GM18508 (cell line): ENCODE results near the gene C22orf31.
"Not testable (repeated sequence)": the region's sequence is repeated elsewhere in the genome, so short reads cannot be mapped to it uniquely, and the experiment has no call there.

Experiments
- ATAC-seq: cut with Tn5 transposase; IDR thresholded peaks from one replicate; pipeline ENCODE4 v1.9.1; 2021; ENCODE audit warnings: moderate number of reproducible peaks; ENCODE audit not compliant: insufficient read depth, unreplicated experiment

C22orf31 gene

DNA sequence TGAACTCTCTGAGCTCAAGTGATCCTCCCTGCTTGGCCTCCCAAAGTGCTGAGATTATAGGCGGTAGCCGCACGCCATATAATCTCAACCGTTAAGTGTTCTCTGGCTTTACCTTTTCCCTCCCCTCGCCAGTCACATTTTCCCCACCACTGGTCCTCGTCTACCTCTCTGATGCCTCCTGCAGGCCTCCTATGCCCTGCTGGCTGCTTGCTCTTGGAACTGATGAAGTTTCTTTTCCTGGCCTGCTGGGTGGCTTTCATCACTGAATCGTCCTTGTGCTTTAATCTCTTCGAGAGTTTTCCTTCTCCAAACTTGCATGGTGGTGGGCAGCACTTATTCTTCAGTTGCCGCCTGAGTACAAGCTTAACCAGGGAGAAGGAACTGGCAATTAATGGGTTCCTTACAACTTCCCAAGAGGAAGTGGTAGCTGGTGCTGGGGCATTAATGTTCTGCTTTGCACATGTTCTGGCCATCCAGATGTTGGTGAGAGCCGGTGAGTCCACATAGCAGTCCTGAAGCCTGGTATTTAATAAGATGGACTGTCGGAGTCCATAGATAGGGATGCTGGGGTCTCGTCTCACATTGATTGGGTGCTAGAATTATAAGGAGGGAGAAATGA is 1.3 kb downstream of the C22orf31 start:
- no peak for ATAC-seq

DNA sequence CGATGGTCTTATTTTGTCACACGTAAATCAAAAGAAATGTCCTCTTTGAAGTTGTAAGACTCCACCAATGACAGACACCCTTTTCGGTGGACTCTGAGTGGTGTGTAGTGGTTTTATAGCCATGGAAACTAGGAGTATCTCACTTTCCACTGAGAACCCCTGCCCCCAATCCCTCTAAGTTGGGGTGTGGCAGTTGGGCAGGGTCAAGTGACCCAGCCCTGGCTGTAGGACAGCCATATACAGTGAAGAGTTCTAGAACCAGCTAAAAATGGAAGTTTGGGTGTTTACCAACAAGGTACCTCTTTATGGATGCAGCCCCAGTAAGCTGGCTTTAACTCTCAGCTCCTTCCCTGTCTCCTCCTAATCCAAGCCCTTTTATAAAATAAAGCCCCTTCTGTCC is 5.2 kb downstream of the C22orf31 start:
- ATAC-seq, result no peak

DNA sequence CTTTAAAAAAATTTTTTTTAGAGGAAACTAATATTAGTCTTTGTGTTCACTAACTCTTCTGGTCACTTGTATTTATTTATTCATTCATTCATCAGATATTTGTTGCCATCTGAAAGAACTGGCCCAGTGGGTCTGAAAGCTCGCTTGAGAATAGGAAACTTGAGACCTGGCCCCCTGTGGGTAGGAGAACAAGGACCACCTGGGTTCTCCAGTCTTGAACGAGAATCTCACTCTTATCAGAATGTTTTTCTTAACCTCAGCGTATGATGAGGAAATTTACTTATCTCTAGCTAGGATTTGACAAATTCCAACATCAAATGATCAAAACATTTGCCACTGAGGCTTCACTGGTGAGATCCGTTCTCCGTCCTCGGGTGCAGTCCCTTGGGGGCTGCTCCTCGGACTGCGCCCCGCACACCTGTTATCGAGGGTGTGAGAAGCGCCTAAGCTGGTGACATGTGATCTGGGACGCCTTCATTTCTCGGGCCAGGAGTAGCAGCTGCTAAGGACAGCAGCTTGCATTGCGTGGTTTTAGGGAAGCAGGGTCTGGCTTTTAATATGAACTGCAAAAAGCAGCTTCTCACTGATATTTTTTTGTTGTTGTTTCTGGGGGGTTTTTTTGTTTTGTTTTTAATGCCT is 6.3 kb downstream of the C22orf31 start:
- ATAC-seq, result no peak

DNA sequence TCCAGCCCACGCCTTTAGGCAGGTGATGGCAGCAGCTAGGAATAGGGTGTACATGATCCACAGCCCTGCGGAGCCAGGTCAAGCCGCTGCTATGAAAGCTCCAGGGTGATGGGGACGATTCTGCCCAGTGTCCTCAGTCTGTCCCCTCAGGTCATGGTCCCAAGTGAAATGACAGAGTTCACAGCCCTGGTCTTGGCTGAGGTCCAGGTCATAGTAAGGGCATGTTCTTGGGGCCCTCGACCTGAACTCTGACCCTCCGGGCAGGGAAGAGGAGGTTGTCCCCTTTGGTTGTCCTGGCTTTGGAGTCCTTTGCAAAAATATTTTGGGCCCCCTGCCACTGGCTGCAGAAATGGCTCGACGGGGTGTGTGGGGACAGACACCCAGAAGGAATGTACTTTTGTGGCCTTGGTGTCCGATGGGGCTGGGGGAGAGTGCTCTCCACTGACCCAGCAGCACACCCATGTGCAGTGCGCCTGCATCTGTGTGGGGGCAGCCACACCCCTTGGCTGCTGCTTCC is 7.3 kb downstream of the C22orf31 start:
- no peak for ATAC-seq

DNA sequence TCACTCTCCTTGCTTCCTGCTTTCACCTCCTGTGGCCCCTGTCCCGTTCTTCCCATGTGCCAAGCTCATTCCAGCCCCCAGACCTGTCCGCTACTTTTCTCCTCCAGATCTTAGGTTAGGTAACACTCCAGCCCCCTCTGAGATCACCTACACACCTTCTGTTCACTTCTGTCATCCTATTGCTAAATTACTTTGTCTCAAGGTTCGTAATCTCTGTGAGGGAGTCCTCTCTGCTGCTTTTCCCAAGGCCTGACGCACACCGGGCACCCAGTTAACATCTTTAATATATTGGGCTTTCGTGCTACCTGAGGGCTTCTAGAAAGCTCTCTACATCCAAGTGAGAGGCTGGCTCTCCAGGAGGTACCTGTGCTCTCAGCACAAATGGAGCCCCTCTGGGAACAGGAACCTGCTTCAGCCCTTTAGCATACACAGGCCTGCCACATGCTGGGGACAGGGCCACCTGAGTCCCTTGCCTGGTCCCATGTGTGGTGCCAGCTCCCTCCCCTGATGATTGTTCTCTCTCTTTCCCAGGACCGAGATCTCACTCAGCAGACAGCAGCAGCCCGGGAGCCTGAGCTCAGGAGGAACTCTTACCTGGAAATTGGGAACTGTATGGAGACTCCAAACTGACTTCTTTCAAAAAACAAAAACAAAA is 8.5 kb downstream of the C22orf31 start:
- no peak for ATAC-seq

DNA sequence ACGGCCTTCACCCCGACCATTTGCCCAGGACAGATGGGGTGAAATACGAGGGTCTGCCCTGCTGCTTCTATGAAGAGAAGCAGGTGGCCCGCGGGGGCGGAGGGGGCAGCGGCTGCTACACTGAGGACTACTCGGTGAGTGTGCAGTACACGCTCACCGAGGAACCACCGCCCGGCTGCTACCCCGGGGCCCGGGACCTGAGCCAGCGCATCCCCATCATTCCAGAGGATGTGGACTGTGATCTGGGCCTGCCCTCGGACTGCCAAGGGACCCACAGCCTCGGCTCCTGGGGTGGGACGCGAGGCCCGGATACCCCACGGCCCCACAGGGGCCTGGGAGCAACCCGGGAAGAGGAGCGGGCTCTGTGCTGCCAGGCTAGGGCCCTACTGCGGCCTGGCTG is 11.2 kb downstream of the C22orf31 start:
- ATAC-seq, result no peak

DNA sequence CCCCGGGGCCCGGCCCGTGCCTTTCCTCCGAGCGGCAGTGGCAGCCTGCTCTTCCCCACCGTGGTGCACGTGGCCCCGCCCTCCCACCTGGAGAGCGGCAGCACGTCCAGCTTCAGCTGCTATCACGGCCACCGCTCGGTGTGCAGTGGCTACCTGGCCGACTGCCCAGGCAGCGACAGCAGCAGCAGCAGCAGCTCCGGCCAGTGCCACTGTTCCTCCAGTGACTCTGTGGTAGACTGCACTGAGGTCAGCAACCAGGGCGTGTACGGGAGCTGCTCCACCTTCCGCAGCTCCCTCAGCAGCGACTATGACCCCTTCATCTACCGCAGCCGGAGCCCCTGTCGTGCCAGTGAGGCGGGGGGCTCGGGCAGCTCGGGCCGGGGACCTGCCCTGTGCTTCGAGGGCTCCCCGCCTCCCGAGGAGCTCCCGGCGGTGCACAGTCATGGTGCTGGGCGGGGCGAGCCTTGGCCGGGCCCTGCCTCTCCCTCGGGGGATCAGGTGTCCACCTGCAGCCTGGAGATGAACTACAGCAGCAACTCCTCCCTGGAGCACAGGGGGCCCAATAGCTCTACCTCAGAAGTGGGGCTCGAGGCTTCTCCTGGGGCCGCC is 11.9 kb downstream of the C22orf31 start:
- ATAC-seq, result no peak

DNA sequence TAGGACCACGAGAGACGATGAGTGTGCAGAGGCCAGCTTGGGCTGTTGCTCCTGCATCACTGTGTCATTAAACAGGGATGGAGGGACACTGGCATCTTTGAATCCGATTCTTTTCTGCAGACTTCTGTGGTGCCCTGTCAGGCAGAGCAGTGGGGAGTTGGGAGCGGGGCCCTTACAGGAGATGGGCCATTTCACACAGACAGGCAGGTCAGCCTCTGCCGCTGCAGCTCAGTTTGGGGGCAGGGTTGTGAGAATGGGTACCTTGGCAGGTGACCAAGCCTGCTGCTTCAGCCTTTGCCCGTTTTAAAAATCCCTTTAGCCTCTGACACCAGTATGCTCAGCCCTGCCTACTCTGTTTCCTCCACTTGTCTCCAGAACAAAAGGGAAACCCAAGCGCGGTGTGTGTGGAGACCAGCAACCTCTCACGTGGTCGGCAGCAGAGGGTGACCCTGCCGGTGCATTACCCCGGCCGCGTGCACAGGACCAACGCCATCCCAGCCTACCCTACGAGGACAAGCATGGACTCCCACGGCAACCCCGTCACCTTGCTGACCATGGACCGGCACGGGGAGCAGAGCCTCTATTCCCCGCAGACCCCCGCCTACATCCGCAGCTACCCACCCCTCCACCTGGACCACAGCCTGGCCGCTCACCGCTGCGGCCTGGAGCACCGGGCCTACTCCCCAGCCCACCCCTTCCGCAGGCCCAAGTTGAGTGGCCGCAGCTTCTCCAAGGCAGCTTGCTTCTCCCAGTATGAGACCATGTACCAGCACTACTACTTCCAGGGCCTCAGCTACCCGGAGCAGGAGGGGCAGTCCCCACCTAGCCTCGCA is 12.6 kb downstream of the C22orf31 start:
- ATAC-seq, result no peak

DNA sequence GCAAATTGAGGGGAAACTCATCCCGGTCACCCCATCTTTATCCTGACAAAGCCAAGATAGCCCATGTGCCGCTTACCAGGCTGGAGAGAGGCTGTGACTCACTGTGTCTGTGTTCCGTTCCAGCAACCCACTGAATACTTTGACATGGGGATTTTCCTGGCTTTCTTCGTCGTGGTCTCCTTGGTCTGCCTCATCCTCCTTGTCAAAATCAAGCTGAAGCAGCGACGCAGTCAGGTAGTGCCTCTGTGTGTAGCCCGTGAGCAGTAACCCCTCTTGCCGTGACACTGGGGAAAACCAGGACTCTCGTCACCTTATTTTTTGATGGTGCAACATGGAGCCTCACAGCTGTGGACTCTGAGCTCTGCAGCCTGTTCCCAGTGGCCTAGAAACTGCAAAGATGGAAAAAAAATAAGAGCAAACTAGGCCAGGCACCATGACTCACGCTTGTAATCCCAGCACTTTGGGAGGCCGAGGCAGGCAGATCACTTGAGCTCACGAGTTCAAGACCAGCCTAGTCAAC is 16.9 kb downstream of the C22orf31 start:
- ATAC-seq, result no peak

DNA sequence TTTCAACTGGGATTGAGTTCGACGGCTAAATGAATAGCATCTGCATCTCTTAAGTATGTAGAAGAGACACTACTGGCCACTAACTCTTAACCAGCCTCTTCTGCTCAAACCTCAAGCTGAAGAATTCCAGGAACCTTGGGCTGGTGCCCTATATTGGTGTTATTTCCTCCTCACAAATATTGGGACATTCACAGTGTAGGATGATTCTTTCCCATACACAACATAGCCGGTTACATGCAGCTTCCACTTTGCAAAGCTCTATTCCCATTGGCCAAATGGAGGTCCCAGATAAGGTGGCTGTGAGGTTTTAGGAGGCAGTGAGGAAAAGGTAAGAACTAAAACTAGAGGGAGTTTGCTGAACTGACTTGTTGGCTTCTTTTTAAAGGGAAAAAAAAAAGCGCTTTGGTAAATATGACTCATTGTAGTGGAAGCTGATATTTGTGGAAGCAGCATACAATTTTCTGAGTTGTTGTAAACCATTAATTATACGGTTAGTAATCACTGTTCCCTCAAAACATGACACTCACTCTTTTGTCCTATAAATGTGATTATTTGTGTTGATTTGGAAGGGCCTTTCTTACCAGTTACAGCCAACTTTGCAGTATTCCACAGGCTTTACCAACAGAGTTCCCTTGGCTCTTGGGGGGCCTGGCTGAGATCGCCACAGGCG is 17.6 kb downstream of the C22orf31 start:
- no peak for ATAC-seq

DNA sequence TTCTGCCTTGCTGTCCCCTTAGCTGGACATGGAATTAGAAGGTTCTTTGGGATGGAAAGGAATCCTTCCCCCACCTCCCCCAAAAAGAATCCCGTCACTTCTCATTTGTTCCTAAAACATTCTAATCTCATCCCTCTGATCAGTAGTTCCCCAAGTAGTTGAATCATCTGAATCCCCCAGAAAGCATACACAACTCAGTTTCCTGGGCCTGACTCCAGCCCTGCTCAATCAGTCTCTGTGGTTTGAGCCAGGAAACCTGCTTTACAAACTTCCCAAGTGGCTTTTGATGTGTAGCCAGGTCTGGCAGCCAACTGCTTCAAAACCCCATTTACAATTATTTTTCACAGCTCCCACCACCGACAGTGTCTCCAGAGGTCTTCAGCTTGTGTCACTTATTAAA is 20.2 kb downstream of the C22orf31 start:
- no peak for ATAC-seq

DNA sequence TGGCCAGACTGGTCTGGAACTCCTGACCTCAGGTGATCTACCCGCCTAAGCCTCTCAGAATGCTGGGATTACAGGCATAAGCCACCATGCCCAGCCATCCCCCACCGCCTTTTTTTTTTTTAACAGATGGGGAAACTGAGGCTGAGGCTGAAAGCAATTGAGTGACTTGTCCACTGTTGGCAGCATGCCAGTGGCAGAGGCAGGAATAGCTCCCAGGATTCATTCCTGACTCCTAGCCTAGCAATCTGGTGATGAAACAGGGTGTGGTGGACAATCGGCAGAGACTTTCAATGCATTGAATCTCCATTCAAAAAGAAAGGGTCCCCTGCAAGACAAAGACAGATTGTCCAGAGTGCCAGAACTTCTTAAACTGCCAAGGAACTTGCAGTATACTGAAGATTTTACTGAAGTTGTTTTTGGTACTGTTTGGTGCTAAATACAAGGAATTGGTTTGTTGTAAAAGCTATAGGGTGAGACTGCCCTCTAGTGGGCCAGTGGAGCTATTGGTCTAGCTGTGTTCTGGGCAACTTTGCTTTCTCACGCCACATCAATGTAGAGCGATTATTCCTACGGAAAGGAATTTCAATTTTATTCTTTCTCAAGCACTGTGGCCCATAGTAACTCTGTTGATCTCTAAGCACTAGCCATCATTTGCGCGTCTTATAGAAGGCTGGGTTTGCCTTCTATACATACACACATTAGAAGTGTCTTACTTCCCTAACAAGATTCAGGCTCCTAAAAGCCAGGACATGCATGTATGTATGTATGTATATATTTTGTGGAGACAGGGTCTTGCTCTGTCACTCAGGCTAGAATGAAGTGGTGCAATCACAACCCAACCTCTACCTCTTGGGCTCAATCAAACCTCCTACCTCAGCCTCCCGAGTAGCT is 21.0 kb downstream of the C22orf31 start:
- no peak for ATAC-seq

DNA sequence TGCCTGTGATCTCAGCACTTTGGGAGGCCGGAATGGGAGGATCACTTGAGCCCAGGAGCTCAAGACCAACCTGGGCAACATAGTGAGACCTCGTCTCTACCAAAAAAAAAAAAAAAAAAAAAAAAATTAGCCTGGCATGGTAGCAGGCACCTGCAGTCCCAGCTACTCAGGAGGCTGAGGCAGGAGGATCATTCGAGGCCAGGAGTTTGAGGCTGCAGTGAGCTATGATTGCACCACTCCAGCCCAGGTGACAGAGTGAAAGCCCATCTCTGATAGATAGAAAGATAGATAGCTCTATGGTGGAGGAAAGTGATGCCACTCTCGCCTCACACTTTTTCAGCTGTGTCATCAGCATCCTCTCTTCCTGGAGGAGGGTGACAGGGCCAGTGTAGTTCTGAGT is 21.9 kb downstream of the C22orf31 start:
- ATAC-seq, result not testable (repeated sequence)

DNA sequence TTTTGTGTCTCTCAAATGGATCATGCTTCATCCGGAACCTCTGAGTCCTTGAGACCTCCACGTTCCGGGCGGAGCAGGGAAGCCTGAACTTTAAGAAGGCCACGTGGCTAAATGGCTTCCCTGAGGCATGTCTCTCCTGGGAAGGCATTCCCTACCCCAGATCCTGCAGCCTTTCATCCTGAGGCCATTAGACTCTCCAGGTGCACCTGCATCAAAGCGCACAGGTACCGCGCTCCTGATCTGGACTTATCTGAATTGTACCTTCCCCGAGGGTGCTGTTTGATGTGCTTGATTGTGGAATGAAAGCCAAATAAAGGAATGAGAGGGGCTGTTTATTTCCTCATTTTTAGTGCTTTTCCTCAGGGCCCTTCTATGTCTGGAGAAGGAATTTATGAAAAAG is 22.5 kb downstream of the C22orf31 start:
- ATAC-seq, result no peak

DNA sequence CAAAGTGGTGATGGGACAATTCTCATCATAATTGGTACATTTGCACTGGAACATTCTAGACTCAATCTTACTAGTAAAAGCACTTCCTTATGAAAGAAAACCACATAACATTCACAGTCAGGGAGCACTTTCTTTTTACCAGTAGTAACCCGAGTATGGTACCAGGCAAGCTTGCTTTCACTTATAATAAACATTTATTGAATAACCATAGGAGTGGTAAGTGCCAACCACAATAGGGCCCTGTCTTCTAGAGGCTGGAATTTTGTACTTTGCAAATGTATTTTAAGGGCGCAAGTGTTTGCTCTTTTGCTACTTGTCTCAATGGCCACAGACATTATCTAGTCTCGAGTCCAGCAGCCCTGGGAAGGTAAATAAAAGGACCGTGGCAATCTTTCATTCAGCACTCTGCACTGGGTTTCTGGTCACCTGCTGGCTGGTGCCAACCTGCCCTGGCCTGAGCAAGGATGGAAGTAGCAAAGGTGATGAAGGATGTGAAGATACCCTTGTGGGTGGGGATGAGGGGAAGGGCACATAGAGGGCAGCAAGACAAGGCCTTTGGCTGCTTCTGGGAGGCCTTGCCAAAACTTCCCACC is 24.2 kb downstream of the C22orf31 start:
- ATAC-seq, result no peak

DNA sequence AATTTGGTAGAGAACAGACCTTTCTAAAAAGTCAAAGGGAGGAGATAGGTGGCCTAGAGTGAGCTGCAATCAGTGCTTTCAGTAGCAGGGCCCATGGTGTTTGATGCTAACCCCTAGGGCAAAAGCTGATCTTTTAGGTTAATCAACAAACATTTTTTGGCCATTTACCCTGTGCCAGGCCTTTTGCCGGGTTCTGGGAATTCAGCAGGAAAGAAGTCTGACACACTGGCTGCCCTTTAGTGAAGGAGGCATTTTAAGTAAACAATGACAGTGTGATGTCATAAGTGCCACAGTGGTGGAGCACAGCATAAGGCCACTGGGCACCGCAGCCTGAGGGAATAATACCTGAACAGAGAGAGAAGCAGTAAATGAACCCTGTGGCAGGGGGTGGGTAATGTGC is 29.0 kb downstream of the C22orf31 start:
- ATAC-seq, result no peak

DNA sequence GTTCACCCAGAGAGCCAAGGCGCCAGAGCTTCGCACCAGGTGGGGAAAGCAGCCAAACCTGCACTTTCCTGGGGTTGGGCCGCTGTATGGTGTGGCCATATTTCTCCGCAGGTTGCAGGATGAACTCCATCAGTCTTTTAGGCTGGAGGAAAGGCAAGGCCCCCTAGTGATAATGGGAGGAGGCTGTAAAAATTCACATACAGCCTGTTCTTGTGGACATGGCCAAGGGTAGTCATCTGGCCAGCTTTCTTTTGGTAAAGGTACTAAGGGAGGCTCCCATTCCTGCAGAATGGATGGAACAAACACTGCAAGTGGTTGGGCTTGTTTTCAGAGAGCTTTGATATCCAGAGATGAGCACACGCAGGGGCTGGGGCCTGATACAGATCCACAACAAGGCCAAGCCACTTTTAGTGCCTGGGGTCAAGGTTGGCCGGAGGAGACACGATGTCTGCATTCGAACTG is 29.6 kb downstream of the C22orf31 start:
- ATAC-seq, result no peak
